Measurements from ENCODE around the gene ETS1.

DNA sequence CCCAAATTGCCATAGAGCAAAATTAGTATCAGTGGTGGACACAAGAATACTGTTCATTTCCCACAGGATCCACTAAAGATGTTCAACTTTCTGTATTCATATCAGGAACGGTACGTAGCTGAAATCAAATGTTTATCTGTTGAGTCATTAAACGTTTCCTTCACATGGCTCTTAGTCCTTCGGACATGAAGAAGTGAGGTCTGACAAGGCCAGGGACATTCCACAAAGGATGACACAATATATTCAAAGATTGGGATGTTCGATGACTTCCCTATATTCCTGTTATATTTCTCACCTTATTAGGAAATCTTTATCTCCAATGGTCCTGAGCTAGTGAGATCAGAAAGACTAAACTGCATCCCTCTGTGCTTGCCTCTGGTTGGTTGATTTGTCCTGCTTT lies 129.0 kb downstream of the ETS1 start:
- TF ChIP-seq, protein P1, sequence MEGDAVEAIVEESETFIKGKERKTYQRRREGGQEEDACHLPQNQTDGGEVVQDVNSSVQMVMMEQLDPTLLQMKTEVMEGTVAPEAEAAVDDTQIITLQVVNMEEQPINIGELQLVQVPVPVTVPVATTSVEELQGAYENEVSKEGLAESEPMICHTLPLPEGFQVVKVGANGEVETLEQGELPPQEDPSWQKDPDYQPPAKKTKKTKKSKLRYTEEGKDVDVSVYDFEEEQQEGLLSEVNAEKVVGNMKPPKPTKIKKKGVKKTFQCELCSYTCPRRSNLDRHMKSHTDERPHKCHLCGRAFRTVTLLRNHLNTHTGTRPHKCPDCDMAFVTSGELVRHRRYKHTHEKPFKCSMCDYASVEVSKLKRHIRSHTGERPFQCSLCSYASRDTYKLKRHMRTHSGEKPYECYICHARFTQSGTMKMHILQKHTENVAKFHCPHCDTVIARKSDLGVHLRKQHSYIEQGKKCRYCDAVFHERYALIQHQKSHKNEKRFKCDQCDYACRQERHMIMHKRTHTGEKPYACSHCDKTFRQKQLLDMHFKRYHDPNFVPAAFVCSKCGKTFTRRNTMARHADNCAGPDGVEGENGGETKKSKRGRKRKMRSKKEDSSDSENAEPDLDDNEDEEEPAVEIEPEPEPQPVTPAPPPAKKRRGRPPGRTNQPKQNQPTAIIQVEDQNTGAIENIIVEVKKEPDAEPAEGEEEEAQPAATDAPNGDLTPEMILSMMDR (IDR thresholded peaks at IDR 0.05) = no peak
- TF ChIP-seq EP300 (IDR thresholded peaks at IDR 0.05) (peak in 1 of 2 donors; percentile 49), POLR2A (IDR thresholded peaks at IDR 0.05) (no peak)
